Hepatocyte (in vitro differentiated cells): ENCODE results near the gene IL5.
"Not testable (repeated sequence)": the region's sequence is repeated elsewhere in the genome, so short reads cannot be mapped to it uniquely, and the experiment has no call there.

Source experiments
- CTCF ChIP-seq: fragments of 200-600 bp; sonication (generic); IDR thresholded peaks from 2 replicates; pipeline ENCODE4 v1.5.1; 2016; ENCODE audit warnings: antibody characterized with exemption, mild to moderate bottlenecking; ENCODE audit not compliant: poor library complexity
- EZH2phosphoT487 ChIP-seq: fragments of 200-600 bp; sonication (generic); IDR thresholded peaks from one replicate; pipeline ENCODE4 v1.6.1; 2018; ENCODE audit warnings: antibody characterized with exemption, mild to moderate bottlenecking, low read depth, moderate library complexity; ENCODE audit not compliant: unreplicated experiment, severe bottlenecking

- not testable (repeated sequence) for TF ChIP-seq CTCF, EZH2phosphoT487
Observed at GRCh38 chr5:132522067-132522466, 21.3 kb downstream of the IL5 start.
